ENCODE measurements around the gene PDGFC.
"Not testable (repeated sequence)": the region's sequence is repeated elsewhere in the genome, so short reads cannot be mapped to it uniquely, and the experiment has no call there.

The PDGFC gene

GRCh38 chr4:156896527-156896926 lies 75.1 kb downstream of the PDGFC start:
- DNase-seq = no peak

GRCh38 chr4:156894234-156894633 lies 77.4 kb downstream of the PDGFC start:
- DNase-seq = no peak

GRCh38 chr4:156892805-156893204 lies 78.8 kb downstream of the PDGFC start:
- DNase-seq = no peak

- no peak for DNase-seq
Measured at GRCh38 chr4:156889616-156890594, 81.7 kb downstream of the PDGFC start.

- no peak for DNase-seq
Measured at GRCh38 chr4:156888762-156889161, 82.8 kb downstream of the PDGFC start.

- no peak for DNase-seq
Measured at GRCh38 chr4:156886481-156886880, 85.1 kb downstream of the PDGFC start.

GRCh38 chr4:156885374-156885773 lies 86.2 kb downstream of the PDGFC start:
- DNase-seq = no peak

- no peak for DNase-seq
Measured at GRCh38 chr4:156884183-156884582, 87.4 kb downstream of the PDGFC start.

GRCh38 chr4:156875704-156876103 lies 95.9 kb downstream of the PDGFC start:
- no peak for DNase-seq

- DNase-seq = no peak
Measured at GRCh38 chr4:156875055-156875454, 96.5 kb downstream of the PDGFC start.

GRCh38 chr4:156873799-156874198 lies 97.8 kb downstream of the PDGFC start:
- DNase-seq = no peak

GRCh38 chr4:156870861-156871260 lies 100.7 kb downstream of the PDGFC start:
- DNase-seq = no peak

- no peak for DNase-seq
Measured at GRCh38 chr4:156870131-156870530, 101.5 kb downstream of the PDGFC start.

- not testable (repeated sequence) for DNase-seq
Measured at GRCh38 chr4:156866088-156866487, 105.5 kb downstream of the PDGFC start.

- no peak for DNase-seq
Measured at GRCh38 chr4:156865451-156865850, 106.1 kb downstream of the PDGFC start.

GRCh38 chr4:156858071-156858470 lies 113.5 kb downstream of the PDGFC start:
- no peak for DNase-seq

GRCh38 chr4:156838761-156839160 lies 132.8 kb downstream of the PDGFC start:
- DNase-seq = no peak

GRCh38 chr4:156837625-156838345 lies 133.8 kb downstream of the PDGFC start:
- no peak for DNase-seq

GRCh38 chr4:156832886-156833285 lies 138.7 kb downstream of the PDGFC start:
- DNase-seq = no peak

GRCh38 chr4:156830351-156830750 lies 141.2 kb downstream of the PDGFC start:
- DNase-seq = no peak

GRCh38 chr4:156829201-156829873 lies 142.3 kb downstream of the PDGFC start:
- DNase-seq = no peak

GRCh38 chr4:156827519-156827918 lies 144.1 kb downstream of the PDGFC start:
- no peak for DNase-seq

- DNase-seq = no peak
Measured at GRCh38 chr4:156825074-156825473, 146.5 kb downstream of the PDGFC start.

All from NCI-H1436 (cell line).